Omental fat pad (tissue), 4 donors: ENCODE measurements around the gene PLEKHG3. TPM values are rescaled to one million over a fixed set of nuclear protein-coding genes. Genes with fewer than 3 reads are reported as not detected.

ENCODE experiments used
- ATAC-seq: fragments of 150-250 bp; one replicate; pipeline ENCODE4 v1.9.1; 2016; ENCODE audit warnings: mild to moderate bottlenecking, moderate library complexity; ENCODE audit not compliant: low FRiP score
- DNase-seq: peaks from one replicate; pipeline ENCODE4 v3.0.0-alpha.2; 2019; ENCODE audit warnings: low spot score
- total RNA-seq, 4 donors: library from RNA; depleted of rRNA; stranded (reverse); fragments of >200 nt; gene quantifications; one replicate each; pipeline ENCODE4 v1.1.0, GENCODE V29; 2016
- TF ChIP-seq, protein P1 (sequence below), 3 donors: fragments of 450-650 bp; IDR thresholded peaks; one replicate each; pipeline ENCODE4 v1.5.1; 2016 to 2017; ENCODE audit warnings: antibody characterized with exemption in 3 of 3, mild to moderate bottlenecking in 3 of 3, moderate library complexity in 2 of 3

The PLEKHG3 gene
- total RNA-seq, 4 donors from 2014 or later: 29.6 to 45.9 (median 37.5) TPM

DNA sequence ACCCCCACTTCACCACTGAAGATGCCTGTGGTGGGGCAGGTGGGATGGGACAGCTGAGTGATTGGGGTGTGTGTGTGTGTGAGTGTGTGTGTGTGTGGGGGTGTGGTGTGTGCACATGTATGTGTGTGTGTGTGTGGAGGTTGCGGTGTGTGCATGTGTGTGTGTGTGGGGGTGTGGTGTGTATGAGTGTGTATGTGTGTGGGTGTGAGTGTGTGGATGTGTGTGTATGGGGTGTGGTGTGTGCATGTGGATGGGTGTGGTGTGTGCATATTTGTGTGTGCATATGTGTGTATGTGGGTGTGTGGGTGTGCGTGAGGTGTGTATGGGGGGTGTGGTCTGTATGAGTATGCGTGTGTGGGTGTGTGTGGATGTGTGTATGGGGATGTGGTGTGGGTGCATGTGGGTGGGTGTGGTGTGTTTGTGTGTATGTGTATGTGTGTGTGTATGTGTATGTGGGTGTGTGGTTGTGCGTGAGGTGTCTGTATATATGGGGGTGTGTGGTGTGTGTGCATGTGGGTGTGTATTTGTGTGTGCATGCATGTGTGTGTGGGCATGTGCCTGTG lies 61.6 kb downstream of the PLEKHG3 start:
- DNase-seq (no peak), ATAC-seq (no peak)
- TF ChIP-seq, protein P1, sequence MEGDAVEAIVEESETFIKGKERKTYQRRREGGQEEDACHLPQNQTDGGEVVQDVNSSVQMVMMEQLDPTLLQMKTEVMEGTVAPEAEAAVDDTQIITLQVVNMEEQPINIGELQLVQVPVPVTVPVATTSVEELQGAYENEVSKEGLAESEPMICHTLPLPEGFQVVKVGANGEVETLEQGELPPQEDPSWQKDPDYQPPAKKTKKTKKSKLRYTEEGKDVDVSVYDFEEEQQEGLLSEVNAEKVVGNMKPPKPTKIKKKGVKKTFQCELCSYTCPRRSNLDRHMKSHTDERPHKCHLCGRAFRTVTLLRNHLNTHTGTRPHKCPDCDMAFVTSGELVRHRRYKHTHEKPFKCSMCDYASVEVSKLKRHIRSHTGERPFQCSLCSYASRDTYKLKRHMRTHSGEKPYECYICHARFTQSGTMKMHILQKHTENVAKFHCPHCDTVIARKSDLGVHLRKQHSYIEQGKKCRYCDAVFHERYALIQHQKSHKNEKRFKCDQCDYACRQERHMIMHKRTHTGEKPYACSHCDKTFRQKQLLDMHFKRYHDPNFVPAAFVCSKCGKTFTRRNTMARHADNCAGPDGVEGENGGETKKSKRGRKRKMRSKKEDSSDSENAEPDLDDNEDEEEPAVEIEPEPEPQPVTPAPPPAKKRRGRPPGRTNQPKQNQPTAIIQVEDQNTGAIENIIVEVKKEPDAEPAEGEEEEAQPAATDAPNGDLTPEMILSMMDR (IDR thresholded peaks at IDR 0.05): no peak

DNA sequence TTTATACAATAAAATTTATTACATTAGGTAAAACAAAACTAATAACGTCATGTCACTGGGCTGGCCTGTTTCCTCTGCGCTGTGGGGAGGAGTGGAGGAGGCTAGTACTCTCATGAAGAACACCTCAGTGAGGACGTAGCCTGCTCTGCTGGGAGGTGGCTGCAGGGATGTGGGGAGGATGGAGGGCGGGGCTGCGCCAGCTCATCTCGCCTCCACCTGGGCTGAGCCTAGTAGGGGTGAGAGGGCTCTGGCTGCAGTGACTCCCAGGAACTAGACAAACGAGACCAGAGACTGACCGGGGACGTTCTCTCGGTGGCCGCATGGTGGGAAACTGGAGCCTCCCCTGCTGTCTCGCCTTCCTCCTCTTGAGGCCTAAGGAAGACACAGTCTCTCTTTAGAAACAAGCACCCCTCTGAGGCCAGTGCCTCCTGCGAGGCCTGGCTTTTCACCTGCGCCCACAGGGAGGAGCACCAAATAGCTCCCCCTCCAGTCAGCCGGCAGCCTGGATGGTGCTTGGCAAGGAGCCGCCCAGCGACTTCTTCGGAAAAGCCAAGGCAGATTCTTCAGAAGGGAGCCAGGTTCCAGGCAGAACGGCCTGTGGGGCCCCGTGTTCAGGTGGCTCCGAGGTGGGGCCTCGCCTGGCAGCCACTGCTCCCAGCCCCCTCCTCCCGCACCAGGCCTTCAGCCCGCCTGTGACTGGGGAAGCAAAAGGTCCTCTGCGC lies 62.4 kb downstream of the PLEKHG3 start:
- TF ChIP-seq, protein P1 (IDR thresholded peaks at IDR 0.05): no peak
- ATAC-seq (no peak), DNase-seq (no peak)

DNA sequence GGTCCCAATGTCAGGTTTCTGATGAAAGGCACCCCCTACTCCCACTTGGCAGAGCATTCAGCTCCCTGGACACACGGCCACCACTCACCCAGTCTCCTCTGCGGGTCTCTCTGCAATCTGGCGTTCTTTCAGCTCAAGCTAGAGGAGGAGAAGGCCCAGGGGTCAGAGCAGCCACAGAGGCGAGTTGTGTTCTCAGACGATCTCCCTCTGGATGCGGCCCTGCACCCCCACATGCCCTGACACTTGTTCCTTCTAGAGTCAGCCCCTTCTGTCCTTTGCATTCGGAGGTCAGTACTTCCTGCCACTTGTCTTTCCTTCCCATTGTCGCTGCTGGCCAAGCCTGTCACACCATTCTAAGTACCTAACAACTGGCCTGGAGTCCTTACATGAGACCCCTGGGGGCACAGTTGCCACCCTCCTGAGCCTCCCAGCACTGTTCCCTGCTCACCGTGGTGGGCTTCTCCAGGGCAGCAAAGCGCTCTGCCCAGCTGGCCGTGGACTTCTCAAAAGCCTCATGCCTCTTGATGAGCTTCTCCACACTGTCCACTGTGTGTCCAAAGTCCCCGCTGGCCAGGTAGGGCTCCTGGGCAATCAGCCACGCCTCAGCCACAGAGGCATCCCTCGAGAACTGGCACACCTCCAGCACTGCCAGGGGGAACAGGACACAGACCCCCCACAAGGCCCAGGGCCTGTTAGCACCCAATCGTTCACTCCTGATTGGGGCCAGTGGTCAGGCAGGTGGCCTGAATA lies 63.2 kb downstream of the PLEKHG3 start:
- DNase-seq (no peak), ATAC-seq (no peak)
- TF ChIP-seq, protein P1 (IDR thresholded peaks at IDR 0.05): no peak

DNA sequence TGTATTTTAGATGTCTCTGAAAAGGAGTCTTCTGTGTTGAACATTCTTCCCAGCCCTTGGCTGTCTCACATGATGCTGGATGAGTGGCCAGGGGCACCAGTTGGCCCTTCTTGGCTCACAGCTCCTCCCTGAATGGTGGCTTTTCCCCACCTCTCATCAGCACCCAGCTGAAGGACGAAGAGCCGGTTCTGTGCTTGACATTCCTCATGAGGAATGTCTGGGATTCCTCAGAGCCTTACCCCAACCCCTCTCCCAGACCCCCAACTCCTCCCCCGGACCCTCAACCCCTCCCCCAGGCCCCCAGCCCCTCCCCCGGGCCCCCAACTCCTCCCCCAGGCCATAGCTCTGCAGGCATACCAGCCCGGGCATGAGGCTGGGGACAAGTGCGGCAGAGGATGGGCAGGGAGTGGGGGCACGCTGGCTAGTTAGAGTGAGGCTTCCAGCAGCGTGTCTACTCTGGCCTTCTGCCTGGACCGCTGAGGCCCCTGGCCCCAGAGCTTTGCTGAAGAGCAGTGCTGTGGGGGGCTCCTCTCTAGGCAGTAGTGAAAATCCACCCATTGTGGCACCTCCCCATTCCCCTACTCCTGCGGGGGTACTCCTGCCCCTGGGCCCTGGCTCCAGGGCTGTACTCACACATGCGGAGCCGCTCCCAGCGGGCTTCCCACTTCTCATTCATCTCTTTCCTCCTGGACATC lies 64.3 kb downstream of the PLEKHG3 start:
- DNase-seq: no peak
- ATAC-seq: no peak
- TF ChIP-seq, protein P1 (IDR thresholded peaks at IDR 0.05): no peak

DNA sequence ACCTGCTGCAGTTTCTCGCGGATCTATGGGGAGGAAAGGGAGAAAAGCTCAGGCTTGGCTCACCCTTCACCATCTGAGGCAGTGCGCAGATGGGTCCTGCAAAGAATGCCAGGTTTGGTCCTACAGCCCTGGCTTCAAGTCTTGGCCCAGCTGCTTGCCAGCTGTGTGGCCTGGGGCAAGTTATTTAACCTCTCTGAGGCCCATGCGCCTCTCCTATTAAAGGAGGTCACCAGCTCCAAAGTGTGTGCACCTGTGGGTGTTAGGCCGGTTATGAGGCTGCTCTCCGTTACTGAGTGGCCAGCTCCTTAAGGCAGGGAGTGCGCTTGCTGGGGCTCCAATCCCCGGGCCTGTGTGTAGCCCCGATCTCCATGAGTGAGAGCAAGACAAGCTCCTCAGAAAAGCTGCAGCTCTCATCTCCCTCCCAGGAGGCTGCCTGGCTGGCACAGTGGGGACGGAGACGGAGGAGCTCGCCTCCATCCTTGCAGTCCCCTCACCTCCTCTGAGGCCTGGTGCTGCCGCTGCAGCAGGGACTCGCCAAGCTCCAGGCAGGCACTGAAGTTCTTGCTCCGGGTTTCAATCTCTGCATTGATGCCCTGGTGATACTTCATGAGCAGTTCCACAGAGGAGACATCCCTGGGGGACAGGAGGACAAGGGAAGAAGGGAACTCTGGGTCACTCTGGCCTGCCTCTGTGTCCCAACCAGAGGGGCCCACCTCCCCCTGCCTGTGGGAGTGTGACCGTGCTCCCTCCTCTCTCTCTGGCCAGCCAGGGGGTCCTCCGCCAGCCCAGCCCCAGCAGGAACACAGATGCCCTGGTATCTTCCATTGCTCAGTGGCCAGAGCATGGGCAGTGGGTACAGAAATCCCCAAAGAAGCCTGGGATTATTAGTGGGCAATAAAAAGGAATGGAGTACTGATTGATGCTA lies 65.1 kb downstream of the PLEKHG3 start:
- ATAC-seq (no peak), DNase-seq (no peak)
- TF ChIP-seq, protein P1 (IDR thresholded peaks at IDR 0.05): no peak

DNA sequence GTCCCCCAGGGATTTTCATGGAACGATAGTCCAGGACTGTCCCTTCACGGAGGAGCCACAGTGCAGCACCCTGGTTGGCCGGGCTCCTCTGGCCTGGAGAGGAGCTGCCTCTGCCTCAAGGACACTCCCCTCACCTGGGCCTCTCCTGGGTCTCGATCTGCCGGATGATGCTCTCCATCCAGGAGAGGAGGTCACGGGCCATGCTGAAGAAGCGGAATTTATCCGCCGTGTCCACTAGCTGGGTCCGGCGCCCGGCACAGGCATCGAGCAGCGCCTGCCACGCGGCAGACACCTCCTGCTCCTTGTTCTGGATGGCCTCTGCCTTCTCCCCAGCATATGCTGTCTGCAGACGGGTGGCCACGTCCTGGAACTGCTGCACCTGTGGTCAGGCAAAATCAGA lies 66.5 kb downstream of the PLEKHG3 start:
- TF ChIP-seq, protein P1 (IDR thresholded peaks at IDR 0.05): no peak
- no peak for ATAC-seq
- DNase-seq: no peak
